ENCODE results near the gene KRTAP9-2. TPM values are rescaled to one million over a fixed set of nuclear protein-coding genes. Genes with fewer than 3 reads are reported as not detected.

The KRTAP9-2 gene
- total RNA-seq = not detected in 2 replicates

GRCh38 chr17:41226598-41227095 is at the start of gene KRTAP9-2:
TSS of gene KRTAP9-2 (plus strand) at chr17:41226648. CDS start at chr17:41226655, 7 bp downstream.

GRCh38 chr17:41177727-41178271 is 48.6 kb upstream of the KRTAP9-2 start, which contains the start of gene KRTAP4-2:
TSS of gene KRTAP4-2 (minus strand) at chr17:41178221. CDS start at chr17:41178164, 57 bp downstream.

GRCh38 chr17:41184480-41184961 is 41.9 kb upstream of the KRTAP9-2 start, which contains the start of gene KRTAP4-1:
TSS of gene KRTAP4-1 (minus strand) at chr17:41184911. CDS start at chr17:41184854, 57 bp downstream.

GRCh38 chr17:41189837-41190318 is 36.6 kb upstream of the KRTAP9-2 start, which contains the start of gene KRTAP9-1:
TSS of gene KRTAP9-1 (plus strand) at chr17:41189887. CDS start at chr17:41189887, 0 bp downstream.

GRCh38 chr17:41232399-41233105 is 6.1 kb downstream of the KRTAP9-2 start, which contains the start of gene KRTAP9-3:
TSS of gene KRTAP9-3 (plus strand) at chr17:41232449. CDS start at chr17:41232502, 53 bp downstream.

GRCh38 chr17:41237949-41238437 is 11.5 kb downstream of the KRTAP9-2 start, which contains the start of gene KRTAP9-8:
TSS of gene KRTAP9-8 (plus strand) at chr17:41237999. CDS start at chr17:41238052, 53 bp downstream.

GRCh38 chr17:41249637-41250240 is 23.3 kb downstream of the KRTAP9-2 start, which contains the start of gene KRTAP9-4:
TSS of gene KRTAP9-4 (plus strand) at chr17:41249687. CDS start at chr17:41249721, 34 bp downstream.

GRCh38 chr17:41255381-41256290 is 29.2 kb downstream of the KRTAP9-2 start, which contains the start of gene KRTAP9-9:
TSS of gene KRTAP9-9 (plus strand) at chr17:41255384.

GRCh38 chr17:41265078-41265477 is 38.6 kb downstream of the KRTAP9-2 start, which contains the start of gene KRTAP9-6:
TSS of gene KRTAP9-6 (plus strand) at chr17:41265378. CDS start at chr17:41265378, 0 bp downstream.

GRCh38 chr17:41275648-41276190 is 49.3 kb downstream of the KRTAP9-2 start, which contains the start of gene KRTAP9-7:
TSS of gene KRTAP9-7 (plus strand) at chr17:41275698. CDS start at chr17:41275698, 0 bp downstream.

Other genes starting within 250 kb of the KRTAP9-2 start
- gene KRT40, start 242.3 kb upstream of the KRTAP9-2 start, total RNA-seq = not detected in 2 replicates
- gene KRTAP3-3, start 232.5 kb upstream of the KRTAP9-2 start, total RNA-seq = not detected in 2 replicates
- not detected in 2 replicates for gene KRTAP3-2, start 226.7 kb upstream of the KRTAP9-2 start, total RNA-seq
- not detected in 2 replicates for gene KRTAP3-1, start 217.5 kb upstream of the KRTAP9-2 start, total RNA-seq
- 10.1 TPM in 1 of 2 replicates, not detected in the other for gene KRTAP1-5, start 199.4 kb upstream of the KRTAP9-2 start, total RNA-seq
- not detected in 2 replicates for gene KRTAP1-4, start 196.5 kb upstream of the KRTAP9-2 start, total RNA-seq
- not detected in 2 replicates for gene KRTAP1-3, start 191.8 kb upstream of the KRTAP9-2 start, total RNA-seq
- gene KRTAP1-1, start 185.2 kb upstream of the KRTAP9-2 start, total RNA-seq = not detected in 2 replicates
- gene KRTAP2-1, start 179.3 kb upstream of the KRTAP9-2 start, total RNA-seq = not detected in 2 replicates
- gene KRTAP2-2, start 171.4 kb upstream of the KRTAP9-2 start, total RNA-seq = not detected in 2 replicates
- 1.9 TPM in 1 of 2 replicates, not detected in the other for gene KRTAP2-3, start 166.5 kb upstream of the KRTAP9-2 start, total RNA-seq
- not detected in 2 replicates for gene KRTAP2-4, start 160.8 kb upstream of the KRTAP9-2 start, total RNA-seq
- not detected in 2 replicates for gene KRTAP4-7, start 142.5 kb upstream of the KRTAP9-2 start, total RNA-seq
- gene KRTAP4-8, start 128.5 kb upstream of the KRTAP9-2 start, total RNA-seq = not detected in 2 replicates
- not detected in 2 replicates for gene KRTAP4-16, start 124.4 kb upstream of the KRTAP9-2 start, total RNA-seq
- gene KRTAP4-9, start 121.3 kb upstream of the KRTAP9-2 start, total RNA-seq = not detected in 2 replicates
- not detected in 2 replicates for gene KRTAP4-11, start 108.3 kb upstream of the KRTAP9-2 start, total RNA-seq
- not detected in 2 replicates for gene KRTAP4-12, start 102.5 kb upstream of the KRTAP9-2 start, total RNA-seq
- gene KRTAP4-6, start 86.1 kb upstream of the KRTAP9-2 start, total RNA-seq = not detected in 2 replicates
- gene KRTAP4-5, start 76.8 kb upstream of the KRTAP9-2 start, total RNA-seq = not detected in 2 replicates
- not detected in 2 replicates for gene KRTAP4-4, start 65.9 kb upstream of the KRTAP9-2 start, total RNA-seq
- gene KRTAP4-3, start 58.4 kb upstream of the KRTAP9-2 start, total RNA-seq = not detected in 2 replicates
- gene KRTAP4-2, start 48.4 kb upstream of the KRTAP9-2 start, total RNA-seq = not detected in 2 replicates
- 0.13 TPM in 1 of 2 replicates, not detected in the other for gene KRTAP4-1, start 41.7 kb upstream of the KRTAP9-2 start, total RNA-seq
- gene KRTAP9-1, start 36.8 kb upstream of the KRTAP9-2 start, total RNA-seq = not detected in 2 replicates
- not detected in 2 replicates for gene KRTAP9-3, start 5.8 kb downstream of the KRTAP9-2 start, total RNA-seq
- not detected in 2 replicates for gene KRTAP9-8, start 11.4 kb downstream of the KRTAP9-2 start, total RNA-seq
- not detected in 2 replicates for gene KRTAP9-4, start 23.0 kb downstream of the KRTAP9-2 start, total RNA-seq
- gene KRTAP9-9, start 28.7 kb downstream of the KRTAP9-2 start, total RNA-seq = not detected in 2 replicates
- gene KRTAP9-6, start 38.7 kb downstream of the KRTAP9-2 start, total RNA-seq = not detected in 2 replicates
- gene KRTAP9-7, start 49.0 kb downstream of the KRTAP9-2 start, total RNA-seq = not detected in 2 replicates
- not detected in 2 replicates for gene KRTAP29-1, start 76.2 kb downstream of the KRTAP9-2 start, total RNA-seq
- gene KRTAP16-1, start 82.7 kb downstream of the KRTAP9-2 start, total RNA-seq = not detected in 2 replicates
- gene KRTAP17-1, start 89.1 kb downstream of the KRTAP9-2 start, total RNA-seq = not detected in 2 replicates
- not detected in 2 replicates for gene KRT33A, start 124.2 kb downstream of the KRTAP9-2 start, total RNA-seq
- gene KRT33B, start 143.2 kb downstream of the KRTAP9-2 start, total RNA-seq = not detected in 2 replicates
- 8.0 TPM in 1 of 2 replicates, not detected in the other for gene KRT34, start 155.7 kb downstream of the KRTAP9-2 start, total RNA-seq
- not detected in 2 replicates for gene KRT31, start 171.0 kb downstream of the KRTAP9-2 start, total RNA-seq
- not detected in 2 replicates for gene KRT37, start 197.9 kb downstream of the KRTAP9-2 start, total RNA-seq
- not detected in 2 replicates for gene KRT38, start 214.3 kb downstream of the KRTAP9-2 start, total RNA-seq
- 0.13 TPM in 1 of 2 replicates, not detected in the other for gene KRT32, start 240.7 kb downstream of the KRTAP9-2 start, total RNA-seq